NK-92 (cell line): ENCODE data around the gene GJA4.
"Not testable (repeated sequence)": the region's sequence is repeated elsewhere in the genome, so short reads cannot be mapped to it uniquely, and the experiment has no call there.

Experiments used
- DNase-seq: peaks from one replicate; lab custom pipeline; 2025; ENCODE audit not compliant: unreplicated experiment; lab: John Stamatoyannopoulos, UW

Gene GJA4

GRCh38 chr1:34787461-34788420, 5.1 kb upstream of the GJA4 start:
- no peak for DNase-seq

GRCh38 chr1:34790985-34791384, 1.8 kb upstream of the GJA4 start:
- DNase-seq, result no peak

- DNase-seq, result no peak
These were observed 375 bp upstream of the GJA4 start for GRCh38 chr1:34792424-34792823.

GRCh38 chr1:34794001-34794789, 1.4 kb downstream of the GJA4 start:
- DNase-seq, result no peak

- DNase-seq, result no peak
These were observed 2.0 kb downstream of the GJA4 start for GRCh38 chr1:34794790-34795180.

- no peak for DNase-seq
These were observed 3.1 kb downstream of the GJA4 start for GRCh38 chr1:34795916-34796315.

- no peak for DNase-seq
These were observed 4.2 kb downstream of the GJA4 start for GRCh38 chr1:34796990-34797389.

GRCh38 chr1:34800214-34800613, 7.4 kb downstream of the GJA4 start:
- no peak for DNase-seq

GRCh38 chr1:34803770-34804169, 11.0 kb downstream of the GJA4 start:
- DNase-seq, result no peak

- DNase-seq, result no peak
These were observed 13.6 kb downstream of the GJA4 start for GRCh38 chr1:34806396-34806795.

- DNase-seq, result no peak
These were observed 15.4 kb downstream of the GJA4 start for GRCh38 chr1:34808051-34808810.

GRCh38 chr1:34810781-34811180, 18.0 kb downstream of the GJA4 start:
- DNase-seq, result not testable (repeated sequence)

GRCh38 chr1:34816332-34816731, 23.5 kb downstream of the GJA4 start:
- DNase-seq, result no peak

GRCh38 chr1:34816778-34817177, 24.0 kb downstream of the GJA4 start:
- DNase-seq, result no peak

GRCh38 chr1:34818862-34819261, 26.1 kb downstream of the GJA4 start:
- DNase-seq, result not testable (repeated sequence)

GRCh38 chr1:34822202-34822601, 29.4 kb downstream of the GJA4 start:
- no peak for DNase-seq

- DNase-seq, result no peak
These were observed 32.1 kb downstream of the GJA4 start for GRCh38 chr1:34824817-34825454.

- DNase-seq, result no peak
These were observed 32.8 kb downstream of the GJA4 start for GRCh38 chr1:34825455-34826091.

- DNase-seq, result no peak
These were observed 34.6 kb downstream of the GJA4 start for GRCh38 chr1:34827341-34827941.

GRCh38 chr1:34828611-34829010, 35.8 kb downstream of the GJA4 start:
- no peak for DNase-seq
